NCI-H1436 treated with DMSO at 0.1 percent for 48 hours (cell line): ENCODE measurements around the gene SLC12A1.

Experiments used
- DNase-seq: peaks from one replicate; lab custom pipeline; 2025; lab: John Stamatoyannopoulos, UW

SLC12A1 gene

GRCh38 chr15:48242535-48242934 is 36.4 kb downstream of the SLC12A1 start:
- no peak for DNase-seq

DNA sequence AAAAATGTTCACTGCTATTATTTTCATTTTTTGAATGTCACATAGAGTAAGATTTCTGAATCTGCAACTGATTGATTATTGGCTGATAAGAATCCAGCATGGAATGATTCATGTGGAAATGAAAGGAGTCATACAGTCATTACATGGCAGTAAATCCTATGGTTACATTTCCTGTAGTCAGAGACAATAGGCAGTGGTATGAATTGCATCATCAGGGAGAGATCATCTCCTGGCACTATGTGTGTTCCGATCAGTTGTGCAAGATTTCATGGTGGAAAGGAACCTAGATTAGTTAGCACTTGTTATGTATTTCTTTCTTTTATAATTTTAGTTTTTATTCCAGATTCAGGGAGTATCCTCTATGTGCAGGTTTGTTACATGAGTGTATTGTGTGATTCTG is 38.8 kb downstream of the SLC12A1 start:
- no peak for DNase-seq

DNA sequence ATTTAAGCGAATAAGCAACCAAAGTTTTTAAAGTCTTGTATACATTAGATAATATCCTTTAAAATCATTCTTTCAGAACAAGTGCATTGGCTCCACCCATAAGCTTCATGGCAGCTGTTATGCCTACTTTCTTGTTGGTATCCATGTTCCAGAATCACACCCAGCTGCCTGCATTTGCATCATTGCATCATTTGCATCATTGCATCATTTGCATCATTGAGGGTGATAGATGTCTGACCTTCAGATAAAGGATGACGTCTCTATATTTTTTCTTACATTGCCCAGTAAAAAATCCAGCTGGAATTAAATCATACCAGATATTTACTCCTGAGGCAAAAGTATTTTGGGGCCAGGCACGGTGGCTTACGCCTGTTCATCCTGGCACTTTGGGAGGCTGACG is 42.3 kb downstream of the SLC12A1 start:
- DNase-seq, result no peak

GRCh38 chr15:48250640-48251076 is 44.6 kb downstream of the SLC12A1 start:
- no peak for DNase-seq

DNA sequence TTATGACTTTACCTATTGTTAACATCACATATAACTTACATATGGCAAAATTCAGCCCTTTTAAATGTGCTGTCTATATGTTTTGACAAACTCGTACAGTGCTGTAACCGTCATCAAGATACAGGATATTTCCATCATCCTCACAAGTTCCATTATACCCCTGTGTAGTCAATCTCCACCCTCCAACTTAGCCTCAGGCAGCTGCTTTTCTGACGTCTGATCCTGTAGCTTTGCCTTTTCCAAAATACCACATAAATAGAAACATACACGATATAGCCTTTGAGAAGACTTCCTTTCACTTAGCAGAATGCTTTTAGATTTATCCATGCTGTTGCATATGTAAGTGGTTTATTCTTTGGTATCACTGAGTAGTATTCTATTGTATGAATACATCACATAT is 47.1 kb downstream of the SLC12A1 start:
- DNase-seq, result no peak

DNA sequence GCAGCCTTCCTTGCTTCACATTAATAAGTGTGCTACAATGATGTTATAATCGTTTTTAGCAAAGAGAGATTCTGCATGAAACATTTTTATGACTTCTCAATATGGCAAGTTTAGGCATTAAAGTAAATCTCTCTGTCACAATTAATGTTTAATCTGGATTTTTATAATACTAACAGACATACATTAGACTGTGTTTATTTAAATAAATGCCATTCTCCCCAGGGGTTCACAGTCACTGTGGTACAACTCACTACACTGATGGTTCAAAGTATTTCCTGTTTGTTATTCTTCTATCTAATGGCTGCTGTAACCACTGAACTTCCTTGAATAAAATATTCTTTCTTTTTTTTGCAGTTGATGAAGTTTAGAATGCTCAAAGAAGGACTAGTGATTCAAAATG is 59.0 kb downstream of the SLC12A1 start:
- no peak for DNase-seq

GRCh38 chr15:48266024-48266689 is 60.1 kb downstream of the SLC12A1 start:
- DNase-seq, result no peak

- DNase-seq, result no peak
Measured at GRCh38 chr15:48267766-48268165, 61.7 kb downstream of the SLC12A1 start.

DNA sequence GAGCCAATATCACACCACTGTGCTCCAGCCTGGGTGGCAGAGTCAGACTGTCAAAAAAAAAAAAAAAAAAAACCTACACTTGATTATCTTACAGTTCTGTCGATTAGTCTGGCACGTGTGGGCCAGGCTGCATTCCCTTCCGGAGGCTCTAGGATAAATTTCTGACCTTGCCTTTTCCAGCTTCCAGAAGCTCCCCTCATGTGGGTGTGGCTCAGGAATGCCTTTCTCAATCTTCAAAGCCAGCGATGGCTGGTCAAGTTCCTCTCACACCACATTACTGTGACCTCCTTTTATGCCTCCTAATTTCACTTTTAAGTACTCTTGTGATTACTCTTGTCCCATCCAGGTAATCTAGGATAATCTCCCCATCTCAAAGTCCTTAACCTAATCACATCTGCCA is 66.9 kb downstream of the SLC12A1 start:
- no peak for DNase-seq

DNA sequence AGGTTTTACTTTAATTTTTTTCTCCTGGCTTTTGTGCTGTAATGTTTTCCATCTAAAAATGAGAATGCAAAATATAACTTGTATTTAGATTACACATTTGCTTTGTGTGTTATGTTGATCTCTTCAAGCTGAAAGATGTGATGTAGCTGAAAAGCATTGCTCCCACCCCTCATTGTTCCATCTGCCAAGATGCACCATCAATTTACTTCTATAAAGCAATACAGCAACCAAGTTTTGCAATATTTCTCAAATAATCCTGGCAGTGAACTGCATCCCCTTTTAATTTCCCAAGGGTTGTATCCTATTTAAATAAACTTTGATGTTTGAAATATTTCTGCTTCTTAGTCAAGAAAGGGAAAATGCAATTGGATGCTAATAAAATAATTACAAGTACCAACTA is 72.6 kb downstream of the SLC12A1 start:
- DNase-seq, result no peak

DNA sequence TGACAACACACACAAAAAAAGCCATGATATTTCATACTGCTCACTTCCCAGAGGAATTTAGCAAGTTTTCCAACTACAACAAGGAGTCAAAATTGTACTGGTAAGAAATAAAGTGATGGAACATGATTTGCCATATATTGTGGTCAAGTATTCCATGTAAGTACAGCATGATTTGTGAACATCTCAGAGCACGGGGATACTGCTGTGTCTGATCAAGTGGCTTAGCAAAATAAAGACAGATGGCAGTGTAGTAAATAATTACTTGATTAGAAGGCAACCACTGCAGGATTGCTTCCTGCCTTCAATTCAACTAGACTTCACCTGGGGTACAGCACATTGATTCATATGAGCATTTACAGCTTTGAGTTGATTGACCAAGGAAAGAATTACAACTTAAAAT is 73.5 kb downstream of the SLC12A1 start:
- DNase-seq, result no peak

DNA sequence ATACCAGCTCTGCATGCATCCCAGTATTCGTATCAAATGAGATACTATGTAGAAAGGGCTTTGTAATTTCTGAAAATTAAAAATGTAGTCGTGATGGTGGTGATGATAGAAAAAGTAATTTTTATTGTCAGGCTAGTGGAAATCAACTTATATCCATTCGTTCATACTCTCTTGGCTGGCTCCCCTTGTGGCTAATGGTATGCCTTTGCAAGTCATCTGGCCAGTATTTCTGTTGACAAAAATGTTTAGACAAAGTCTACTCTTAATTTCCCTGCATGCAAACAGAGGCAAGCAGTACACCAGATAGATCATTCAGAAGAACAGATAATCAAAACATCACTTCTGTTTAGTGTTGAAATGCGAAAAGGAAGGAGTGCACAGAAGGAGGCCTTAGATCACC is 75.6 kb downstream of the SLC12A1 start:
- DNase-seq, result no peak

DNA sequence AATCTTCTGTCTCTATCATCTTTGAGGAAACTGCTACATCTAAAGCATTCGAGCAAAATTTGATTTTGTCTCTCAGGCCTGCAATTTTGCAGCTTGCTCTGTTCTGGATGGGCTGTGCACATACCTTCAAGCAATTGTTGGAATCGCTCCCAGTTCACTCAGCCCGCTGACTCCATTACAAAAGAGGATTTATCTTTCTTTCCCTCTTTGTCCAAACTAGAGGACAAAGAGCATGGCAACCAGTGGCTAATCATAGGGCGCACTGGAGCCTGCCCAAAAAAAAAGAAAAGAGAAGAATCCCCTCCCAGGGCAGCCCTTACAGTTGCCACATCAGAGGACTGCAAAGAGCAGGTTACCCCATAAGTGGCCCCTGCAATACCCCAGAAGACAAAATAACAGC is 76.1 kb downstream of the SLC12A1 start:
- DNase-seq, result no peak

DNA sequence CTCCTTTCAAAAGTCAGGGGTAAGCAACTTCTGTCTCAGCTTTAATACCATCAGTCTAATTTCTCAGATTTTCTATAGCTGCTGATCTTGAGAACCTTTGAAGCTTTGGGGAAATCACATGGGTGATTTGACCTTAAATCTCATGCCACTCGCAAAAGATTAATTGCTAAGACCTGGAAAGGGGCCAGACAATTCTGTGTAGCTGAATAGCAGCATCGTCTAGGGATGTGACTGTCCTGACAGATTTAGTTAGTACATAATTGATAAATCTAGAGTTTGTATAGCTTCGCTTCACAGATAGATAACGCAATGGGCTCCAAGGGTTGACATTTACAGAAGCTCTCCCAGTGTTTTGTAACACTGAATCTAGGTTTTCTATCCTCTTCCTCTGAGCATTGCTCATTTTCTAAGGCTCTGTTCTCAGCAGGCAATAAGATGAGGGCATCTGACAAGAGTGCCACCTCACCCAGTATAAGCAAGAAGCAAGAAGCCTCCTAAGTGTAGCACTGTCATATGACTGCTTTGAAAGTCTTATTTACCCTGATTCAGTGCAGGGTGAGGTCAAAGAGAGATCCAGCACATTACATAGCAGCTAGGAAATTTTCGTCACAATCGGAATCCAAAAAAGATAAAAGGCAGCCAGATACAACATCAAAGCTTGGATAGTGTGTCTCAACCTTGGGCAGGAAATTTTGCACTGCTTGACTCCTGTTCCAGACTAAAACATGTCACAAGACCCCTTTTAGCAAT is 77.5 kb downstream of the SLC12A1 start:
- DNase-seq, result no peak

- DNase-seq, result peak; percentile 26
Measured at GRCh38 chr15:48285329-48286214, 79.5 kb downstream of the SLC12A1 start.

- DNase-seq, result no peak
Measured at GRCh38 chr15:48289628-48290027, 83.5 kb downstream of the SLC12A1 start.

DNA sequence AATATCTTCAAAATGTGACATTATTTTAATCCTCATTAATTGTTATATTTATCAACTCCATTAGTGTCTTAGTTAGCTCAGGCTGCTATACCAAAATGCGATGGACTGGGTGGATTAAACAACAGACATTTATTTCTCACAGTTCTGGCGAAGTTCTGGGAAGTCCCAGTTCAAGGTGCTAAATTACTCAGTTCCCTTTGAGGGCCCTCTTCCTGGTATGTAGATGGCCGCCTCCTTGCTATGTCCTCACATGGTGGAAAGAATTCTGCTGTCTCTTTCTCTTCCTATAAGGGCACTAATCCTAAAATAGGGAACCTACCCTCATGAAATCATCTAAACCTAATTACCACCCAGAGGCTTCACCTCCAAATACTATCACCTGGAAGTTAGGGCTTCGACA is 86.4 kb downstream of the SLC12A1 start:
- DNase-seq, result no peak

GRCh38 chr15:48297668-48298067 is 91.6 kb downstream of the SLC12A1 start:
- no peak for DNase-seq

- DNase-seq, result no peak
Measured at GRCh38 chr15:48298914-48299313, 92.8 kb downstream of the SLC12A1 start.

DNA sequence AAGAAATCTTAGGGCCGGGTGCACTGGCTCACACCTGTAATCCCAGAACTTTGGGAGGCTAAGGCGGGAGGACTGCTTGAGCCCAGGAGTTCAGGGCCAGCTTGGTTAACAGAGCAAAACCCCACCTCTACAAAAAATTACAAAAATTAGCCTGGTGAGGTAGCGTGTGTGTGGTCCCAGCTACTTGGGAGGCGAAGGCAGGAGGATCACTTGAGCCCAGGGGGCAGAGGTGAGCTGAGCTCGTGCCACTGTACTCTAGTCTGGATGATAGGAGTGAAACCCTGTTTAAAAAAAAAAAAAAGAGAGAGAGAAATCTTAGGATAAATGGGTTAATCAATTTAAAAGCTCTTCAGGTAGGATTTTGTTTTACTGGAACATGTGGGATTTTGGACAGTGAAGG is 93.9 kb downstream of the SLC12A1 start:
- no peak for DNase-seq

DNA sequence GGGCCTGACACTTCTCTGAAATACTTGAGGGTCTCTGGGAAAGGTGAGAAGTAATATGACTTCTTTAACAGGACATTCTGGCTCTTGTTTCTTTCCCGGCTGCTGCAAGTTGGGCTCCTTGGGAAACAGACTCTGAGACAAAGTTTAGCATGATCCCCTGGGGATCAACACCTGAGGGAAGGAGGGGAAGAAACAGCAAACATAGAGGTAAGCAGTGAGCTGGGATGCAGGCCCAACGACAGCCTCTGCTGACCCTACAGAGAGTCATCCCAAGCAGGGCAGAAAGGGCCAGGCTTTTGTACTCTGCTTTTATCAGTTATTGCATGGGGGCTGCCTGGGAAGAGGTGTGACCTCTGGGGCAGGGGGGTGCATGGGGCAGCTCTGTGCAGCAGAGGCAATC is 98.3 kb downstream of the SLC12A1 start:
- DNase-seq, result no peak

GRCh38 chr15:48306639-48307038 is 100.5 kb downstream of the SLC12A1 start:
- no peak for DNase-seq

- no peak for DNase-seq
Measured at GRCh38 chr15:48307586-48307985, 101.5 kb downstream of the SLC12A1 start.
